GM19023 (cell line): ENCODE data around the gene MYPN.
"Not testable (repeated sequence)": the region's sequence is repeated elsewhere in the genome, so short reads cannot be mapped to it uniquely, and the experiment has no call there.

ENCODE experiments used
- ATAC-seq: cut with Tn5 transposase; IDR thresholded peaks from one replicate; pipeline ENCODE4 v1.9.1; 2021; ENCODE audit warnings: mild to moderate bottlenecking, moderate library complexity; ENCODE audit not compliant: unreplicated experiment

The MYPN gene

GRCh38 chr10:68222391-68222790, 113.1 kb downstream of the MYPN start:
- ATAC-seq, result no peak

GRCh38 chr10:68223535-68224165, 114.4 kb downstream of the MYPN start:
- ATAC-seq, result no peak

GRCh38 chr10:68224810-68225209, 115.5 kb downstream of the MYPN start:
- ATAC-seq, result no peak

- ATAC-seq, result no peak
Measured at GRCh38 chr10:68230268-68230667, 121.0 kb downstream of the MYPN start.

- peak; percentile 91 for ATAC-seq
Measured at GRCh38 chr10:68231106-68231816, 122.0 kb downstream of the MYPN start.

- ATAC-seq, result no peak
Measured at GRCh38 chr10:68231817-68232251, 122.5 kb downstream of the MYPN start, which contains the start of gene ATOH7. Gene ATOH7, minus strand, starts transcription at chr10:68232113. Its CDS starts 436 bp downstream, at chr10:68231677.

GRCh38 chr10:68233046-68233445, 123.8 kb downstream of the MYPN start:
- no peak for ATAC-seq

- ATAC-seq, result no peak
Measured at GRCh38 chr10:68235111-68235510, 125.8 kb downstream of the MYPN start.

- no peak for ATAC-seq
Measured at GRCh38 chr10:68235581-68235980, 126.3 kb downstream of the MYPN start.

GRCh38 chr10:68237173-68237572, 127.9 kb downstream of the MYPN start:
- no peak for ATAC-seq

GRCh38 chr10:68238371-68238770, 129.1 kb downstream of the MYPN start:
- ATAC-seq, result no peak

- ATAC-seq, result no peak
Measured at GRCh38 chr10:68239069-68239468, 129.8 kb downstream of the MYPN start.

GRCh38 chr10:68239596-68240150, 130.4 kb downstream of the MYPN start:
- ATAC-seq, result no peak

- ATAC-seq, result no peak
Measured at GRCh38 chr10:68242051-68242450, 132.8 kb downstream of the MYPN start.

- ATAC-seq, result not testable (repeated sequence)
Measured at GRCh38 chr10:68246397-68246796, 137.1 kb downstream of the MYPN start.

- ATAC-seq, result no peak
Measured at GRCh38 chr10:68247931-68248330, 138.6 kb downstream of the MYPN start.

GRCh38 chr10:68249297-68249696, 140.0 kb downstream of the MYPN start:
- no peak for ATAC-seq

GRCh38 chr10:68251151-68251550, 141.9 kb downstream of the MYPN start:
- ATAC-seq, result no peak

GRCh38 chr10:68251625-68252495, 142.6 kb downstream of the MYPN start:
- ATAC-seq, result no peak

GRCh38 chr10:68253346-68253745, 144.1 kb downstream of the MYPN start:
- ATAC-seq, result no peak
